Colonic mucosa (tissue), 4 donors: ENCODE measurements around the gene DHX58. TPM values are rescaled to one million over a fixed set of nuclear protein-coding genes. Genes with fewer than 3 reads are reported as not detected.
A peak's percentile ranks its signal among the peaks of the same experiment; 100 is the strongest.

Experiments used
- DNase-seq: peaks from one replicate; pipeline ENCODE4 v3.0.0-alpha.2; 2020
- H3K27ac ChIP-seq: fragments of 200-600 bp; one replicate; pipeline ENCODE4 v1.8.0; 2021
- H3K27me3 ChIP-seq: fragments of 200-600 bp; one replicate; pipeline ENCODE4 v1.8.0; 2021
- H3K36me3 ChIP-seq: fragments of 200-600 bp; one replicate; pipeline ENCODE4 v1.8.0; 2021
- H3K4me1 ChIP-seq: fragments of 200-600 bp; one replicate; pipeline ENCODE4 v1.8.0; 2021; ENCODE audit warnings: mild to moderate bottlenecking
- H3K4me3 ChIP-seq: fragments of 200-600 bp; one replicate; pipeline ENCODE4 v1.8.0; 2021
- H3K9ac ChIP-seq, 2 donors: one replicate each; pipeline ENCODE4 v1.7.0; 2013; ENCODE audit warnings: control low read depth in 2 of 2, low read depth in 2 of 2, low read length in 2 of 2
- H3K9me3 ChIP-seq: fragments of 200-600 bp; one replicate; pipeline ENCODE4 v1.8.0; 2021
- intact Hi-C: fragments of 100-400 bp; cut with DNase I; formaldehyde crosslinking; loops from one replicate; pipeline ENCODE4 v1.14.1; 2022
- total RNA-seq, 2 donors: library from RNA; stranded (reverse); fragmentation: NEBNext Ultra II Directional in 1 of 2; extraction: Animal tissue kit (Norgen Biotek cat#: 25700) in 1 of 2; gene quantifications; one replicate each; pipeline ENCODE4 v1.2.1, GENCODE V29; 2021
- TF ChIP-seq, protein P1 (sequence below): fragments of 200-600 bp; IDR thresholded peaks from one replicate; pipeline ENCODE4 v1.8.0; 2022; ENCODE audit warnings: antibody characterized with exemption, mild to moderate bottlenecking
- donor health status: healthy.
- donor health status: DM: no; HTN: no; CAD: no.
- donor health status: DM: no; HTN: no; CAD: no.

Gene DHX58
- total RNA-seq, 2 donors from 2014 or later: 10.6 to 11.3 TPM

DNA sequence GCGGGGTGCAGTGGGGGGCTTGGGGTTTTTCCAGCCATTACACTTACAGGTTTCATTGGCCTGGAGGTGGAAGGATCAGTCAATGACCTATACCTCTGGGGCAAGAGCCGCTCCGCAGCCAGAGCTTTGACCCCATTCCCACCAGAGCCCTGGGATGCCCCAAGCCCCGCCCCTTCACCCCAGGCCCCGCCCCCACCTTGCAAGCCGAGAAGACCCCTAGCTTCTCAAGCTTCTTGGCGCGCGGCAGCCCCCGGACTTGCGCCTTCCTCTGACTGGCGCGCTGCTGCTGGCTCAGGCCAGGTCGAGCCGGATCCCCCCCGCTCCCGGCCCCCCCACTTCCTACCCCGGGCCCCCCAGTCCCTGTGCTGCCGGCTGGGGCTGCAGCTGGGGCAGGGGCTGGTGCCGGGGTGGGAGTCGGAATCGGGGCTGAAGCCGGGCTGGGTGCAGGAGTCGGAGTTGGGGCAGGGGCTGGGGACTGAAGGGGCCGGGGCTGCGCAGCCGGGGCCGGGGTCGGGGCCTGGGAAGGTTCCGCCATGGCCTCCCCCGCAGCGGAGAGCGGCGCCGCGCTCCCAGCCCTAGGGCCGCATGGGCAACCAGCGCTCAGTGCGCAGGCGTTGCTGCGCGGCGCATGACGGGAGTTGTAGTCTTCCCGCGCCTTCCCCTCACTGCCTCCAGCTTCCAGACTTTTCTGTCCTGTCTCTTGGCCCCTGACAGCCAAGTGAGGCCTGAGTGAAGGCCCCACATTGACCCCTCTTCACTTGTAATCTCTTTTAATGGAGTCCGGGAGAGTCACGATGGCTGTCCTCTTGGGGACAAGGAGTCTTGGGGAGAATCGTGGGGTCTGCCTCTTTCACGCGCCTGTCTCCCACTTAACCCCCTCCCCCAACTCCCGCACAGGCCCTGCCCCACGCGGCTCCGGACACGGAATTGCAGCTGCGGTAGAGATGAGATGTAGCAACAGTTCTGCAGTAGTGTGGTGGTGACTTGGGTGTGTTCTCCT, 8.6 kb upstream of the DHX58 start, which contains the start of gene KAT2A:
KAT2A (minus strand) TSS at position 598 of the 1,000 bp plus-strand sequence; CDS start at position 535, 63 bp downstream.
- peak within 1 kb of the TSS; percentile 82 for H3K4me3 ChIP-seq
- peak; percentile 87 for DNase-seq
- H3K9ac ChIP-seq: peak within 1 kb of the TSS; percentile 57 to 63
- H3K9me3 ChIP-seq: no peaks in the 10 kb centered on the region
- no peaks in the 10 kb centered on the region for H3K36me3 ChIP-seq
- intact Hi-C loops: no loop called here
- peaks cover 14% of the 10 kb centered on the region for H3K4me1 ChIP-seq
- H3K27me3 ChIP-seq: no peaks in the 10 kb centered on the region
- TF ChIP-seq, protein P1, sequence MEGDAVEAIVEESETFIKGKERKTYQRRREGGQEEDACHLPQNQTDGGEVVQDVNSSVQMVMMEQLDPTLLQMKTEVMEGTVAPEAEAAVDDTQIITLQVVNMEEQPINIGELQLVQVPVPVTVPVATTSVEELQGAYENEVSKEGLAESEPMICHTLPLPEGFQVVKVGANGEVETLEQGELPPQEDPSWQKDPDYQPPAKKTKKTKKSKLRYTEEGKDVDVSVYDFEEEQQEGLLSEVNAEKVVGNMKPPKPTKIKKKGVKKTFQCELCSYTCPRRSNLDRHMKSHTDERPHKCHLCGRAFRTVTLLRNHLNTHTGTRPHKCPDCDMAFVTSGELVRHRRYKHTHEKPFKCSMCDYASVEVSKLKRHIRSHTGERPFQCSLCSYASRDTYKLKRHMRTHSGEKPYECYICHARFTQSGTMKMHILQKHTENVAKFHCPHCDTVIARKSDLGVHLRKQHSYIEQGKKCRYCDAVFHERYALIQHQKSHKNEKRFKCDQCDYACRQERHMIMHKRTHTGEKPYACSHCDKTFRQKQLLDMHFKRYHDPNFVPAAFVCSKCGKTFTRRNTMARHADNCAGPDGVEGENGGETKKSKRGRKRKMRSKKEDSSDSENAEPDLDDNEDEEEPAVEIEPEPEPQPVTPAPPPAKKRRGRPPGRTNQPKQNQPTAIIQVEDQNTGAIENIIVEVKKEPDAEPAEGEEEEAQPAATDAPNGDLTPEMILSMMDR: no peak
- peak within 1 kb of the TSS; percentile 60 for H3K27ac ChIP-seq

DNA sequence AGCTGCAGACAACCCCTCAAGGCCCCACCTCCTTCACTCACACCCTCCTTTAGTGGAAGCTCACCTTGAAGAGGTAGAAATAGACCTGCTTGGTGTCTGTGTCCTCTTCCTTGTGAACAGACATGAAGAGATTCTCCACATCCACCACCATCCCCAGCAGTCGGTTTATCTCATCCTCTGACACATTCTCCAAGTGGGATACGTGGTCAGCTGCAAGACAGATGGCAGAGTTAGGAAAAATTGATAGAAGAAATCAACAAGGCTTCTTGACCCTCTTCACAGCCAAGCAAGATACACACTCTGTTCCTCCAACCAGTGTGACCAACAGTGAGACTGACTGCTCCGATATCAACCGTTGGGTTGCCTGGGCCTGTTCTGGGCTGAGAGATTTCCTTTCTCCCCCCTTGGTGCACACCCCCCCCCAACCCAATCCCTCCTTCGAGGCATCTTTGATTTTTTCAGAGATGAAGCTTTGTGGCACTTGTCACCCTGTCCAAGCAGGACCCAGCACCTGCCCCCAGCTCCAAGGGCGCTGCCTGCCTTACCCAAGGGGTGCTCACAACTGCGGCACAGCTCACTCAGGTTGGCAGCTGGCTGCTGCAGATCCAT, 7.8 kb upstream of the DHX58 start:
- H3K27ac ChIP-seq: no peak overlapping the region
- intact Hi-C loops: no loop called here
- H3K9ac ChIP-seq: peak overlapping the region in 1 of 2 donors; percentile 46
- no peak for DNase-seq
- H3K4me1 ChIP-seq: peaks cover 14% of the 10 kb centered on the region
- H3K27me3 ChIP-seq: no peaks in the 10 kb centered on the region
- no peaks in the 10 kb centered on the region for H3K9me3 ChIP-seq
- H3K4me3 ChIP-seq: peak overlapping the region; percentile 82
- TF ChIP-seq, protein P1: no peak
- H3K36me3 ChIP-seq: no peaks in the 10 kb centered on the region

DNA sequence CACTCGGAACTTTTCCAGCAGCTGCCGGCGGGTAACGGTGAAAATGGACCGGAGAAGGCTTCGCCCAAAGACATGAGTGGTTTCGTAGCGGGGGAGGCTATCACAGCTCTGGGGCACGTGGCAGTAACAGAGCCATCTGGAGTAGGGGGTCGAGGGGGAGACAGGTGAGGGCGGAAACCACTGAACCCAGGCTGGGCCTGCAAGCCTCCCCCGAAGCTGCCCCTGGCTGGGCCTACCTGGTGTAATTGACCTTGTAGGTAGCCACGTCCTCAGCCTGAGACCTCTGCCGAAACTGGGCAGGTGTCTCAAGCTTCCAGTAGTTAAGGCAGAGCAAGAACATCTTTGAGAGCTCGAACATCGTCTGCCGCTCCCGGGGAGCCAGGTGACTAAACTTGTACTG, 6.8 kb upstream of the DHX58 start:
- Histone ChIP-seq H3K27ac (no peak overlapping the region), H3K4me1 (peaks cover 14% of the 10 kb centered on the region)

DNA sequence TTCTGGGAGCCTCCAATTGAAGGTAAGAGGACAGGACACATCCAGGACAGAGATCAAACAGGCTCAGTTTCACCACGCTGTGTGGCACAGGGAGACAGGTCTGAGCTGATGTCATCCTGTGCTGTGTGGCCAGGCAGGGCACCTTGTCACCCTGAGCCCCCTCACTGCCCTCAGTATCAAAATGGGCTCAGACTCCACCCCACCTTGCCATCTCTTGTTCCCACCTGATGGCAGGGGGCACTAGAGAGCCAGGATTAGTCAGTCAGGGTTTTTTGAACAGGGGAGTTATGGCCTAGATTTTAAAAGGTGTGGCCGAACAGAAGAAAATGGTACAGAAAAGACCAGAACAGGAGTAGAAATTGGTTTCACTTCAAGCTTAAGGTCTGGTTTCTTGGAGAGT, 6.0 kb upstream of the DHX58 start:
- no peak overlapping the region for H3K27ac ChIP-seq
- TF ChIP-seq, protein P1: no peak
- no peaks in the 10 kb centered on the region for H3K27me3 ChIP-seq
- H3K4me1 ChIP-seq: peaks cover 14% of the 10 kb centered on the region
- no peaks in the 10 kb centered on the region for H3K9me3 ChIP-seq
- DNase-seq: no peak
- no peaks in the 10 kb centered on the region for H3K36me3 ChIP-seq
- H3K4me3 ChIP-seq: no peak overlapping the region
- intact Hi-C loops: loop anchor here (5.0 kb wide), 2 partner anchors 51 to 91 kb away; no protein-coding TSS in a partner anchor
- H3K9ac ChIP-seq: peak overlapping the region in 1 of 2 donors; percentile 12

More for the DNA sequence above, 6.8 kb upstream of the DHX58 start:
- intact Hi-C loops: loop anchor here (5.0 kb wide), 2 partner anchors 52 to 92 kb away; no protein-coding TSS in a partner anchor
- TF ChIP-seq, protein P1: no peak
- DNase-seq: no peak
- peak overlapping the region in 1 of 2 donors; percentile 12 for H3K9ac ChIP-seq
- no peaks in the 10 kb centered on the region for H3K9me3 ChIP-seq
- H3K27me3 ChIP-seq: no peaks in the 10 kb centered on the region
- no peak overlapping the region for H3K4me3 ChIP-seq
- no peaks in the 10 kb centered on the region for H3K36me3 ChIP-seq

DNA sequence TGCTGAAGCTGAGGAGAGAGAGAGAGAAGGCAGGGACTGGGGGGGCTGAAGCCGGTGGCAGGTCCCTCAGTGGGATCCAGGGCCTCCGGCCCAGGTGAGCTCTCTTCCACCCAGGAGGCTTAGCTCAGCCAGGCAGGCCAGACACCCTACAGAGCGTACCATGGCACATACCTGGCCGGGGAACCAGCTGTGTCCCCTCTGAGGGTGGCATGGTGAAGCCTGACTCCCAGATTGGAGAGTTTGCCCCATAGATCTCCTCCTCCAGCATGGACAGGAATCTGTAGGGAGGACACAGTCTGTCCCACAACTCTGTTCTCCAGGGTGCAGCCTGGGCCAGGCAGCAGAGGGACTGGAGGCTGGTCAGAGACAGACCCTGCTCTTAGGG, 5.6 kb upstream of the DHX58 start:
- H3K36me3 ChIP-seq: no peaks in the 10 kb centered on the region
- no peak overlapping the region for H3K27ac ChIP-seq
- TF ChIP-seq, protein P1: no peak
- DNase-seq: no peak
- H3K27me3 ChIP-seq: no peaks in the 10 kb centered on the region
- no peaks in the 10 kb centered on the region for H3K9me3 ChIP-seq
- no peak overlapping the region for H3K4me3 ChIP-seq
- intact Hi-C loops: loop anchor here (5.0 kb wide), 2 partner anchors 51 to 91 kb away; no protein-coding TSS in a partner anchor
- peaks cover 15% of the 10 kb centered on the region for H3K4me1 ChIP-seq
- H3K9ac ChIP-seq: no peak overlapping the region
